GM18858 (cell line): ENCODE results near the gene PSMD6.
A peak's percentile ranks its signal among the peaks of the same experiment; 100 is the strongest.

Source experiments
- ATAC-seq: cut with Tn5 transposase; IDR thresholded peaks from one replicate; pipeline ENCODE4 v1.9.1; 2021; ENCODE audit not compliant: unreplicated experiment

Gene PSMD6

DNA sequence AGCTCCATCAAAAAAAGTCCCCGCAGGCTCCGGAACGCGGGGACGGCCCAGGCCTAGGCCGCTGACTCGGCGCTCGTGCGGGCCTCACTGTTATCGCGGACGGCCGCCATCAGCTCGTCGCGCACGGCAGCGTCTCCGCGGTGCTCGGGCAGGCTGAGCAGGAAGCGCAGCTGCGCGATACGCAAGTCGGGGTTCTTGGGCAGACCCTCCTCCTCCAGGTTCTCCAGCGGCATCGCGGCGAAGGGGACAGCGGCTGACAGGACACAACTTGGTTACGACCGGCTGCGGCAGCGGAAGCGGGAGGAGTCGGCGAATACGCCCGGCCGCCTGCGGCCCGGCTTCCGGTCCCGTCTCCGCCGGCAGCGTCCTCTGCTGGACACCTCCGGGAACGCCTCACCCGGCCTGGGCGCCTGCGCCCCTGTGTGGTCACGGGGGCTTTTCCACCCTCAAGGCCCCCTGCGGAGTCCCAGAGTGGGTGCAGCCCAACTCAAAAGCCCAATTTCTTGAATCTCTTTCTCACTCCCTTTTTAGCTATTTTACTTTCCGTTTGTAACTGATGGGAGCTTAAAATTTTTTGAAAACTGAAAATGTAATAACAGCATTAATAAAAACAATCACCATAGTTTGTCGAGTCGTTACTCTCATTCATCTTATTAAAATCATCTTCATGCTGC, at the start of gene PSMD6:
TSS of gene PSMD6 (minus strand) at position 308 of the 674 bp plus-strand sequence. CDS start at position 233, 75 bp downstream.
- peak; percentile 90 for ATAC-seq

DNA sequence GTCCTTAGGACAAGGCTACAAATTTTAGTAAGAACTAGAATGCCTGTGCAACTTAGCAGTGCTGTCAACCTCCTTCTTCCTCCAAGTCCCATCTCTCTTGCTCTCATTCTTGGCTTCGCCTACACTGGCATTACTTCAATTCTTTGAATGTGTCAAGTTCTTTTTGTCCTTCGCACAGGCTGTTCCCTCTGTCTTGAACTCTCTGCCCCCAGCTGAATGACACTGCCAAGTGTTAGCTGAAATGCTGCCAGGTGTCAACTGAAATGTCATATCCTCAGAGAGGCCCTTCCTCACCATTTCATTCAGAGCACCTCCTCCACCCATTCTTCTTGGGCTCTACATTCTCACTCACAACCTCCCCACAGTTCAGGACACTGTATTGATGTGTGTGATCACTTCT, 48.8 kb upstream of the PSMD6 start:
- no peak for ATAC-seq

- no peak for ATAC-seq
These were observed 47.4 kb upstream of the PSMD6 start for GRCh38 chr3:64070704-64071103.

GRCh38 chr3:64067506-64068346, 44.4 kb upstream of the PSMD6 start:
- no peak for ATAC-seq

- no peak for ATAC-seq
These were observed 41.5 kb upstream of the PSMD6 start for GRCh38 chr3:64064804-64065203.

DNA sequence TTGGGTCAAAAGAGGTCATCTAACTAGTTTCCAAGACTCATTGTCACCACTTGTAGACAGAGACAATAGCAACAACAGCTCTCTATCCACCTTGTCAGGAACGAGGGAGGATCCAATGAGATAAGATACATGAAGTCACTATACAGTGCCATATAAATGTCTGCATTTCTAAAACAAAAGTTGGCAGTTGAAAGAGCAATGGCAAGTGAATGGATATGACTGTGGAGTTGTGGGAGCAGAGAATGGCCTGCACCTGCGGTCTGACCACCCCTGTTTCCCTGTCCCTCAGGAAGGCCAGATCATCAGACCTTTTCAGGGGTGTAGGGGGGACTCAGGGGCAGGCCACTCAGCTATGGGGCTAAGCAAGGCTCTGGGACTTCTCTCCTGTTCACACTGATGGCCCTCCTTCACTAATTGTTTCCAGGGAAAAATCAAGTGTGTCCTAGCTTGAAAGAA, 40.7 kb upstream of the PSMD6 start:
- ATAC-seq: no peak

- ATAC-seq: no peak
These were observed 40.1 kb upstream of the PSMD6 start for GRCh38 chr3:64063207-64063982.

- no peak for ATAC-seq
These were observed 38.3 kb upstream of the PSMD6 start for GRCh38 chr3:64061628-64062027.

GRCh38 chr3:64059484-64060175, 36.3 kb upstream of the PSMD6 start:
- no peak for ATAC-seq

DNA sequence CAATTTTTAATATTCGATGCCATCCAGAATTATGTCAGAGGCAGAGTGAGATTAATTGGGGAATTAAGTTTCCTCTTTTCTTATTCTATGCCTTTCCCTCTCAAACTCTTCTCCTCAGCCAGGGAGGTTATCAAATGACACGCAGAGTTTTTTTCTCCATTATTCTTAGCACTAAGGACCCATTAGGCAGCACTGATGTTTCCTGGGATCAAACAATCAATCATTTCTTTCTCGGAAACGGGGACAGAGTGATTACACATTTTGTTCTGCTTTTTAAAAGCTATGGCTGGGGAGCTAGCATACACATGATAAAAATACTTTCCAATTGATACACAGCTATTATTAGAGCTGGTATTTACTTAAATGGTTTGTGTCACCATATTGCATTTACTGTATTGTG, 35.3 kb upstream of the PSMD6 start:
- no peak for ATAC-seq

GRCh38 chr3:64057231-64057630, 33.9 kb upstream of the PSMD6 start:
- ATAC-seq: no peak

DNA sequence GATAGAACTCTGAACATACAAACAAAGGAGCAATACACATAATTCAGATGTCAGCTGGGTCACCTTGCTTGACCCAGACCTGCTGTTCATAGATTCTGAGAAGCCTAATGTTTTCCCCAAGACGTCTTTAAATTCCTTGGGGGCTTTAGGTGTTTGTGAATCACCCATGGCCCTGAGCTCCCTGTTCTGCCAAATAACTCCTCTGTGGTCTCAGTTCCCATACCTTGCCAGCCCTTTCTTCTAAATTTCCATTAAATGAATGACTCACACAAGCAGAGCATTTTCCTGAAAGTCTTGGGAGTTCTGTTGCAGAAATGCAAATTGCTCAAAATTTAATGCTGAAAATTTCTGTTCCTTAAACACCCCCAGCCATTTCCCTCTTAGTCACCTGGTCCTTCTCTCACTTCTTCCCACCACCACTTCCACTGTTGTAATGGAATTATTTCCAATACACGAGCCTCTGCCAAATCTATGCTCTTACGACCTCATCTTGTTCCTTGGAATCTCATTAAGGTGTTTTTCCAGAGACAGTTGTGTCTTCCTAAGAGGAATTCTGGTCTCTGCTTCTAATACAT, 33.4 kb upstream of the PSMD6 start:
- ATAC-seq: no peak

DNA sequence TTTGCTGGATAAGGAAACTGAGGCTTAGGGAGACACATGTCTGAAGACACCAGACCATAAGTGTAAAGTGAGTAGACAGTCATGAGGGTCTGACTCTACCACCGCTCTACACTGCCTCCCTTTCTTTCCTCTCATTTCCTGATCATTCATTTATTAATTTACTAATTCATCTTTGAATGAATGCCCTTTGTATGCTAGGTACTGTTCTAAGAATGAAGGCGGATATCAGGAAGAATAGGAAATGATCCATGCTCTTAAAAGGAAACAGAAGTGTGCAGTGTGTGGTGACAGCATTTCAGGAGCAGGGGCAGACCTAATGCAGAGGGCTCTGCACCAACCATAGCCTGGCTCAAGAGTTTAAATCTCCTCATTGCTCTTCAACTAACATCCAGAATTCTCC, 31.8 kb upstream of the PSMD6 start:
- no peak for ATAC-seq

DNA sequence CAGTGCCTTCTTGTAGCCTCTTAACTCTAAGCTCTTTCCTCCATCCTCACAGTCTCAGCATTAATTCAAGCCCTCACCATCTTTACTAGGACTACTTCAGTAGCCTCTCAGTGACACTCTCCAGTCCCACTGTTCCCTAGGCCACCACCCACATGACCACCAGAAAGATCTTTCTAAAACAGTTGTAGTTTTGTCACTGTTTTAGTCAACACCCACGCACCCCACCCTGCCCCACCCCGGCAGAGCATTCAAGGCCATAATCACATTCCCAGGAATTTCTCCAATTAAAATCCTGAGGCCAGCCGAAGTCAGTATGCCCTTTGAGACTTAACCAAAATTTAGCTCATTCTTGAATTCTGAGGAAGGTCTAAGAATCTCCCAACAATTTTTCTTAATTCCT, 31.2 kb upstream of the PSMD6 start:
- no peak for ATAC-seq

DNA sequence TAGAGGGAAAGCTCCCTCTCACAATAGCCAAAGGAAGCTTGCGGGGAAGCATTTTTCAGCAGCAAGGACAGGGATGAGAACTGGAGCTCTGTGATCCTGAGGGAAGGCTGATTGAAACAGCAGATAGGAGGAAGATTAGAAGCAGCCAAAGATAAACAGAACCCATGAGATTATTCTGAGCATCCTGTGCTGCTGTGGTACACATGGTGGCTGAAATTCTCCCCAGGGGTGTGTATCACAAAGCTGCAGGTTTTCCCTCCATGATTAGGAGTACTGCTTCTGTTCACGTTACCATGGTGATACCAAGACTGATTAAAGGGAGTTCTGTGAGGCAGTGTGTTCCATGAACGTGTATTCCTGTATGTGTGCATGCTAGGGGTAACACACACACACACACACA, 30.3 kb upstream of the PSMD6 start:
- no peak for ATAC-seq

DNA sequence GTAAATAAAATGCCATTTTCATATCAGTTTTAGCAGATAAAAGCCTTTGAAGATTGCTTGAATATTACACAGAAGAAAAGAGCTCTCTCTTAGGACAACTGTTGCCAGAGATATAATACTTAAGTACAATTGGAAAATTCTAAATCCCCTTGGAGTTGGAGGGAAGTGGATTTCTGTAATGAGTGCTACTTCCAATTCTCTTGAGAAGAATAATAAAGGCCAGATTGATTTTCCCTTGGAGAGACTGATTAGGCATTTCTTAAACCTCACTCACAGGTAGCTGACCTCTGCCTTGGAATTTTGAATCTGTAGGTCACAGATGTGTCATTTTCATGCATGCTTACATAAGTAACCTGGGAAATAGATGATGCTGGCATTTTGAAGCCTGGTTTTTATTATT, 29.8 kb upstream of the PSMD6 start:
- ATAC-seq: no peak

GRCh38 chr3:64049832-64050231, 26.5 kb upstream of the PSMD6 start:
- ATAC-seq: no peak

GRCh38 chr3:64049136-64049535, 25.8 kb upstream of the PSMD6 start:
- ATAC-seq: no peak

- ATAC-seq: no peak
These were observed 25.4 kb upstream of the PSMD6 start for GRCh38 chr3:64048631-64049061.

- no peak for ATAC-seq
These were observed 24.5 kb upstream of the PSMD6 start for GRCh38 chr3:64047787-64048186.
